HG03354 (cell line): ENCODE measurements around the gene PSMD3.
"Not testable (repeated sequence)": the region's sequence is repeated elsewhere in the genome, so short reads cannot be mapped to it uniquely, and the experiment has no call there.

Source experiments
- ATAC-seq: cut with Tn5 transposase; IDR thresholded peaks from one replicate; pipeline ENCODE4 v1.9.1; 2021; ENCODE audit warnings: mild to moderate bottlenecking; ENCODE audit not compliant: unreplicated experiment, poor library complexity, severe bottlenecking

The PSMD3 gene

DNA sequence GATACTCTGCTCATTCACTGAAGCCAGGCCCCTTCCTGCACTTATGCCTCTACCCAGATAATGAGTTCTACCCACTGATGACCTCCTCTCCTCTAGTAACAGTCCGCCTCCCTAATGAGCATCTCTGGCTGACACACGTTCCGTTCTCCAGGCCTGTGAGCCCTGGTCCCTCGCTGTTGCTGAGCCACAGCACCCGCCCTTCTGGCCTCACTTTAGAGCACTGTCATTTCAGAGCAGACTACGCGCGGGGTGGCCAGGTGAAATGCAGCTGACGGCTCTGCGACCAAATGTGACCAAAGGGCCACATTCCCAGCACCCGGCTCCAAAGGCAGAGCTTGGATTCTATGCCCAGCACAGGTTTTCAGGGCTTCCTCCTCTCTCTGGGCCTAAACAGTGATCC lies 13.8 kb downstream of the PSMD3 start:
- ATAC-seq = no peak

DNA sequence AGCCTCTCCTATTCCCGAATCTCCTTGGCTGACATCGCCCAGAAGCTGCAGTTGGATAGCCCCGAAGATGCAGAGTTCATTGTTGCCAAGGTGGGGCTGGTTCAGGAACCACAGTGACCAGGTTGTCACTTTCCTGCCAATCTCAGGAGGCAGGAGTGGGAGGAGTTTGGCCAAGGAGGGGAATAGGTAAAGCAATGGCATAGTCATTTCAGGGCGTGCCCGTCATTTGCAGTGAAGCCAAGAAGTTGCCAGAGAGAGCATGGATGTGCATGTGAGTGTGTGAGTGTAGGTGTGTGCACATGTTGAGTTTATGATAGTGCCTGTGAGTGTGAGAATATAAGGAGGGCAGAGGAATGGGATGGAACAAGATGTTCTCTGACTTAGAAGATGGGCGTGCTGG lies 14.8 kb downstream of the PSMD3 start:
- ATAC-seq = no peak

DNA sequence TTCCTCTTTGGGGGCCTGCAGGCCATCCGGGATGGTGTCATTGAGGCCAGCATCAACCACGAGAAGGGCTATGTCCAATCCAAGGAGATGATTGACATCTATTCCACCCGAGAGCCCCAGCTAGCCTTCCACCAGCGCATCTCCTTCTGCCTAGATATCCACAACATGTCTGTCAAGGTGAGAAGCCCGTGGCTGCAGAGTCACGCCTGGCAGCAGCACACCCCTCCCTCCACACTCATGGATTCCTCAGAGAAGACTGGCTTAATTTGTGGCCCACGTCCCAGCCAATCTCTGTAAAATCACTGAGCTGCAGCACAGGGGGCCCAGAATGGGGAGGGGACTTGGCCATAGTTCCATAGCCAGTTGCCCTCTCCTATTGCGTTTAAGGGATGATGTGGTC lies 15.6 kb downstream of the PSMD3 start:
- ATAC-seq = no peak

DNA sequence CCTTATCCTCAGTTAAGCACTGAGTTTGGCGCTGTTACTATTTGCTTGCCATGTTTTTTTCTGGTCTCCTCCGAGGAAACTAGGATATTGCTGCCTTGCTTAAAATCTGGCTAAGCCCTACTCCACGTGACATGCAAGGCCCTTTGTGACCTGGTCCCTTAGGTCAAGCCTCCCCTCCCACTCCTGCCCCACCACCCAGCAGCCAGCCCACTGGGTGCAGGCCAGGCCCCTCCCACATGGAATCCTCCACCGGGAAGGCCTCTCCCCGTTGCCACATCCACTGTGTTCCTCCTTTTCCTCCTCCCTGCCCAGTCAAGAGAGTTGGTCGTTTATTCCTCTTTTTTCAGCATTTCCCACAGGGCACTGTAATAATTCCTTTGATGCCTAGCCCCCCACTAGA lies 16.2 kb downstream of the PSMD3 start:
- ATAC-seq = no peak

DNA sequence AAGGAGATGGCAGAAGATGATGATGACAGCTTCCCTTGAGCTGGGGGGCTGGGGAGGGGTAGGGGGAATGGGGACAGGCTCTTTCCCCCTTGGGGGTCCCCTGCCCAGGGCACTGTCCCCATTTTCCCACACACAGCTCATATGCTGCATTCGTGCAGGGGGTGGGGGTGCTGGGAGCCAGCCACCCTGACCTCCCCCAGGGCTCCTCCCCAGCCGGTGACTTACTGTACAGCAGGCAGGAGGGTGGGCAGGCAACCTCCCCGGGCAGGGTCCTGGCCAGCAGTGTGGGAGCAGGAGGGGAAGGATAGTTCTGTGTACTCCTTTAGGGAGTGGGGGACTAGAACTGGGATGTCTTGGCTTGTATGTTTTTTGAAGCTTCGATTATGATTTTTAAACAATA lies 16.9 kb downstream of the PSMD3 start:
- ATAC-seq = no peak

DNA sequence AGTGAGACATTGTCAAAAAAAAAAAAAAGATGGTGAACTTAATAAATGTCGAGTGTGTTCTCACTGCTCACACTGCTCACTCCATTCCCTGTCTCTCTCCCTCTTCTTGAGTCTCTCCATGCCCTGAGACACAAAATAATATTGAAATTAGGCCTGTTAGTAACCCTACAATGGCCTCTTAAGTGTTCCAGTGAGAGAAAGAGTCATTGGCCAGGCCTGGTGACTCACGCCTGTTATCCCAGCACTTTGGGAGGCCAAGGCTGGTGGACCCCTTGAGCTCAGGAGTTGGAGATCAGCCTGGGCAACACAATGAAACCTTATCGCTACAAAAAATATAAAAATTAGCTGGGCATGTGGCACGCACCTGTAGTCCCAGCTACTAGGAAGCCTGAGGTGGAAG lies 18.5 kb downstream of the PSMD3 start:
- no peak for ATAC-seq

DNA sequence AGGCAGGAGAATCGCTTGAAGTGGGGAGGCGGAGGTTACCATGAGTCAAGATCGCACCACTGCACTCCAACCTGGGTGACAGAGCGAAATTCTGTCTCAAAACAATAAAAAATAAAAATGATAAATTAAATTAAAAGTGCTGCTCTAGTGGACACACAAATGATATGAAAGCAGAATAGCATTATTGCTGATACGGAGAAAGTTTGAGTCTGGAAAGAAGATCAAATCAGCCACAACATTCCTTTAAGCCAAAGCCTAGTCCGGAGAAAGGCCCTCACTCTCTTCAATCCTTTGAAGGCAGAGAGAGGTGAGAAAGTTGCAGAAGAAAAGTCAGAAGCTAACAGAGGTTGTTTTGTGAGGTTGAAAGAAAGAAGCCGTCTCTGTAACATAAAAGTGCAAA lies 19.6 kb downstream of the PSMD3 start:
- no peak for ATAC-seq

DNA sequence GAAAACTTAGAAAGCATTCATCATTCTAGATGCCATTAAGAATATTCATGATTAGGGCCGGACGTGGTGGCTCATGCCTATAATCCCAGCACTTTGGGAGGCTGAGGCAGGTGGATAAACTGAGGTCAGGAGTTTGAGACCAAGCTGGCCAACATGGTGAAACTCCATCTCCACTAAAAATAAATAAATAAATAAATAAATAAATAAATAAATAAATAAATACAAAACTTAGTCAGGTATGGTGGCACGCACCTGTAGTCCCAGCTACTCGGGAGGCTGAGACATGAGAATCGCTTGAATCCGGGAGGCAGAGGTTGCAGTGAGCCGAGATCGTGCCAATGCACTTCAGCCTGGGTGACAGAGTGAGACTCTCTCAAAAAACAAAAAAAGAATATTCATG lies 20.7 kb downstream of the PSMD3 start:
- not testable (repeated sequence) for ATAC-seq

DNA sequence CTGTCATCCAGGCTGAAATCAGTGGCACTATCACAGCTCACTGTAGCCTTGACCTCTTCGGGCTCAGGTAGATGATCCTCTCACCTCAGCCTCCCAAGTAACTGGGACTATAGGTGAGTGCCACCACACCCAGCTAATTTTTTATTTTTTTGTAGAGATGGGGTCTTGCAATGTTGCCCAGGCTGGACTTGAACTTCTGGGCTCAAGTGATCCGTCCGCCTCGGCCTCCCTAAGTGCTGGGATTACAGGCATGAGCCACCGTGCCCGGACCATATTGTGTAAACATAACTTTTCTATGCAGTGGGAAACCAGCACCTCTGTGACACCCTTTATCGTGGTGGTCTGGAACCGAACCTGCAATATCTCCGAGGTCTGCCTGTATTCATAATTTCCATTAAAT lies 23.5 kb downstream of the PSMD3 start:
- no peak for ATAC-seq

DNA sequence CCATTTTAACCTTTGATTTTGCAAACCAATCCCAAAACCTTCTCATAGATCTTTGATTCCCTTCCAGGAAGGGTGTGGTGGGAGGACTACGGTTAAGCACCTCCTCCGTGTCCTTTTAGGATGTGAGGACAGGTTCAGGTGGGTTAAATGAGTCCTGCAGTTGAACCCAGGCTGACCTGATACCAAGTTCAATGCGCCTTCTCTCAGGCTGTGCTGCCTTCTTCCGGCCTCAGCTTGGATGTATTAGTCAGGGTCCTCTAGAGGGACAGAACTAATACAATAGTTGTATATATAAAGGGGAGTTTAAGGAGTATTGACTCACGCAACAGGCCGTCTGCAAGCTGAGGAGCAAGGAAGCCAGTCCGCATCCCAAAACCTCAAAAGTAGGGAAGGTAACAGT lies 24.1 kb downstream of the PSMD3 start:
- ATAC-seq = no peak

DNA sequence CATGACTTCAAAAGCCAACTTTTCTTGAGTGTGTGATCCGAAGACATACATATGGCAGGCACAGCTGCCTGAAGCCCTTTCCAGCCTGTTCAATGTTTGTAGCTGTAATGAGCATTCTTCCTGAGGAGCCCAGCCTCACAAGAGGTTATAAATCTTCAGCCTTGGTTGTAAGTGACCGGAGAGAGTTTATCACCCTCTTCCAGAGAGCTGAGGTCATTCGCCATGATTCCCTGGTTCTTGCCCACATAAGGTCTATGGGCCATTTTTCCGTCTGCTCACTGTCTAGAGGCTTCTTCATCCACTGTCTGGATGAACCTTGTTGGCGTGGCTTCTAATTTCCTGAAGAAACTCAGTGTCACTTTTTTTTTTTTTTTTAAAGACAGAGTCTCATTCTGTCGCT lies 24.9 kb downstream of the PSMD3 start:
- no peak for ATAC-seq

DNA sequence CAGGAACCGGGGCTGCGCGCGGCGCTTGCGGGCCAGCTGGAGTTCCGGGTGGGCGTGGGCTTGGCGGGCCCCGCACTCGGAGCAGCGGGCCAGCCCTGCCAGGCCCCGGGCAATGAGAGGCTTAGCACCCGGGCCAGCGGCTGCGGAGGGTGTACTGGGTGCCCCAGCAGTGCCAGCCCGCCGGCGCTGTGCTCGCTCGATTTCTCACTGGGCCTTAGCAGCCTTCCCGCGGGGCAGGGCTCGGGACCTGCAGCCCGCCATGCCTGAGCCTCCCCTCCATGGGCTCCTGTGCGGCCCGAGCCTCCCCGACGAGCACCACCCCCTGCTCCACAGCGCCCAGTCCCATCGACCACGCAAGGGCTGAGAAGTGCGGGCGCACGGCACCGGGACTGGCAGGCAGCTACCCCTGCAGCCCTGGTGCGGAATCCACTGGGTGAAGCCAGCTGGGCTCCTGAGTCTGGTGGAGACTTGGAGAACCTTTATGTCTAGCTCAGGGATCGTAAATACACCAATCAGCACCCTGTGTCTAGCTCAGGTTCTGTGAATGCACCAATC lies 30.4 kb downstream of the PSMD3 start:
- ATAC-seq = not testable (repeated sequence)

DNA sequence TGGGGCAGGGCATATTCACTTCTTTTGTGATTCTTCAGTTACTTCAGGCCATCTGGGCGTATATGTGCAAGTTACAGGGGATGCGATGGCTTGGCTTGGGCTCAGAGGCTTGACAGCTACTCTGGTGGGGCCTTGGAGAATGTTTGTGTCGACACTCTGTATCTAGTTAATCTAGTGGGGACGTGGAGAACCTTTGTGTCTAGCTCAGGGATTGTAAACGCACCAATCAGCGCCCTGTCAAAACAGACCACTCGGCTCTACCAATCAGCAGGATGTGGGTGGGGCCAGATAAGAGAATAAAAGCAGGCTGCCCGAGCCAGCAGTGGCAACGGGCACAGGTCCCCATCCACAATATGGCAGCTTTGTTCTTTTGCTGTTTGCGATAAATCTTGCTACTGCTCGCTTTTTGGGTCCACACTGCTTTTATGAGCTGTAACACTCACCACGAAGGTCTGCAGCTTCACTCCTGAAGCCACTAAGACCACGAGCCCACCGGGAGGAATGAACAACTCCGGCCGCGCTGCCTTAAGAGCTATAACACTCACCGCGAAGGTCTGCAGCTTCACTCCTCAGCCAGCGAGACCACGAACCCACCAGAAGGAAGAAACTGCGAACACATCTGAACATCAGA lies 31.5 kb downstream of the PSMD3 start:
- ATAC-seq = not testable (repeated sequence)

DNA sequence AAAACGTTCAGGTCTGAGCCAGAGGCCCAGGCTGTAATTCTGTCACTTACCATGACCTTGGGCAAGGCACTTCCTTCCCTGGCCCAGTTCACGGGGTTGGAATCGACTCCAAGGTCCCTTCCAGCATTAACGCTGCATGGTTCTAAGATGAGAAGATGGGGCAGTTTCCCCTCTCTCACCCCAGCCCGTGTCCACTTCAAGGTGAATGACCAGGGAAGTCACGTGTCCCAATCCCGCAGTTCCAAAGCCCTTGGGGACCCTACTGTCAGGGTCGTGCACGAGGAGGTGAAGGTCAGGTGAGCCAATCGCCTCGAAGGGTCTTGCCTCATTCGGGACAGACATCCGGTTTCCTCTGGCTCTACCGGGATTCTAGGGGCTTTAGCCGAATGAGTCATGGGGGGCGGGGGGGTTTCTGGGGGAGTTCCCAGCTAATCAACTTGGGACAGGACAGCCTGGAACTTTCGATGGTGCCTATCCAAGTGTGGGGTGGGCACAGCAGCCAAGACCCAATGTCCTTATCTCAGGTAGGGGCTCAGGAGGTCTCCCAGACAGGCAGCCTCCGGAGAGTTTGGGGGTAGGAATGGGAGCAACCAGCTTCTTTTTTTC lies 33.9 kb downstream of the PSMD3 start:
- ATAC-seq = no peak

DNA sequence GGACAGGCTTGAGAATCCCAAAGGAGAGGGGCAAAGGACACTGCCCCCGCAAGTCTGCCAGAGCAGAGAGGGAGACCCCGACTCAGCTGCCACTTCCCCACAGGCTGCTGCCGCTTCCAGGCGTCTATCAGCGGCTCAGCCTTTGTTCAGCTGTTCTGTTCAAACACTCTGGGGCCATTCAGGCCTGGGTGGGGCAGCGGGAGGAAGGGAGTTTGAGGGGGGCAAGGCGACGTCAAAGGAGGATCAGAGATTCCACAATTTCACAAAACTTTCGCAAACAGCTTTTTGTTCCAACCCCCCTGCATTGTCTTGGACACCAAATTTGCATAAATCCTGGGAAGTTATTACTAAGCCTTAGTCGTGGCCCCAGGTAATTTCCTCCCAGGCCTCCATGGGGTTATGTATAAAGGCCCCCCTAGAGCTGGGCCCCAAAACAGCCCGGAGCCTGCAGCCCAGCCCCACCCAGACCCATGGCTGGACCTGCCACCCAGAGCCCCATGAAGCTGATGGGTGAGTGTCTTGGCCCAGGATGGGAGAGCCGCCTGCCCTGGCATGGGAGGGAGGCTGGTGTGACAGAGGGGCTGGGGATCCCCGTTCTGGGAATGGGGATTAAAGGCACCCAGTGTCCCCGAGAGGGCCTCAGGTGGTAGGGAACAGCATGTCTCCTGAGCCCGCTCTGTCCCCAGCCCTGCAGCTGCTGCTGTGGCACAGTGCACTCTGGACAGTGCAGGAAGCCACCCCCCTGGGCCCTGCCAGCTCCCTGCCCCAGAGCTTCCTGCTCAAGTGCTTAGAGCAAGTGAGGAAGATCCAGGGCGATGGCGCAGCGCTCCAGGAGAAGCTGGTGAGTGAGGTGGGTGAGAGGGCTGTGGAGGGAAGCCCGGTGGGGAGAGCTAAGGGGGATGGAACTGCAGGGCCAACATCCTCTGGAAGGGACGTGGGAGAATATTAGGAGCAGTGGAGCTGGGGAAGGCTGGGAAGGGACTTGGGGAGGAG lies 34.7 kb downstream of the PSMD3 start, which contains the start of gene CSF3:
CSF3 (plus strand) TSS at position 436 of the 993 bp plus-strand sequence; CDS start at position 471, 35 bp downstream.
- no peak for ATAC-seq

DNA sequence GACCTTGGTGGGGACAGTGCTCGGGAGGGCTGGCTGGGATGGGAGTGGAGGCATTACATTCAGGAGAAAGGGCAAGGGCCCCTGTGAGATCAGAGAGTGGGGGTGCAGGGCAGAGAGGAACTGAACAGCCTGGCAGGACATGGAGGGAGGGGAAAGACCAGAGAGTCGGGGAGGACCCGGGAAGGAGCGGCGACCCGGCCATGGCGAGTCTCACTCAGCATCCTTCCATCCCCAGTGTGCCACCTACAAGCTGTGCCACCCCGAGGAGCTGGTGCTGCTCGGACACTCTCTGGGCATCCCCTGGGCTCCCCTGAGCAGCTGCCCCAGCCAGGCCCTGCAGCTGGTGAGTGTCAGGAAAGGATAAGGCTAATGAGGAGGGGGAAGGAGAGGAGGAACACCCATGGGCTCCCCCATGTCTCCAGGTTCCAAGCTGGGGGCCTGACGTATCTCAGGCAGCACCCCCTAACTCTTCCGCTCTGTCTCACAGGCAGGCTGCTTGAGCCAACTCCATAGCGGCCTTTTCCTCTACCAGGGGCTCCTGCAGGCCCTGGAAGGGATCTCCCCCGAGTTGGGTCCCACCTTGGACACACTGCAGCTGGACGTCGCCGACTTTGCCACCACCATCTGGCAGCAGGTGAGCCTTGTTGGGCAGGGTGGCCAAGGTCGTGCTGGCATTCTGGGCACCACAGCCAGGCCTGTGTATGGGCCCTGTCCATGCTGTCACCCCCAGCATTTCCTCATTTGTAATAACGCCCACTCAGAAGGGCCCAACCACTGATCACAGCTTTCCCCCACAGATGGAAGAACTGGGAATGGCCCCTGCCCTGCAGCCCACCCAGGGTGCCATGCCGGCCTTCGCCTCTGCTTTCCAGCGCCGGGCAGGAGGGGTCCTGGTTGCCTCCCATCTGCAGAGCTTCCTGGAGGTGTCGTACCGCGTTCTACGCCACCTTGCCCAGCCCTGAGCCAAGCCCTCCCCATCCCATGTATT lies 35.7 kb downstream of the PSMD3 start:
- no peak for ATAC-seq

DNA sequence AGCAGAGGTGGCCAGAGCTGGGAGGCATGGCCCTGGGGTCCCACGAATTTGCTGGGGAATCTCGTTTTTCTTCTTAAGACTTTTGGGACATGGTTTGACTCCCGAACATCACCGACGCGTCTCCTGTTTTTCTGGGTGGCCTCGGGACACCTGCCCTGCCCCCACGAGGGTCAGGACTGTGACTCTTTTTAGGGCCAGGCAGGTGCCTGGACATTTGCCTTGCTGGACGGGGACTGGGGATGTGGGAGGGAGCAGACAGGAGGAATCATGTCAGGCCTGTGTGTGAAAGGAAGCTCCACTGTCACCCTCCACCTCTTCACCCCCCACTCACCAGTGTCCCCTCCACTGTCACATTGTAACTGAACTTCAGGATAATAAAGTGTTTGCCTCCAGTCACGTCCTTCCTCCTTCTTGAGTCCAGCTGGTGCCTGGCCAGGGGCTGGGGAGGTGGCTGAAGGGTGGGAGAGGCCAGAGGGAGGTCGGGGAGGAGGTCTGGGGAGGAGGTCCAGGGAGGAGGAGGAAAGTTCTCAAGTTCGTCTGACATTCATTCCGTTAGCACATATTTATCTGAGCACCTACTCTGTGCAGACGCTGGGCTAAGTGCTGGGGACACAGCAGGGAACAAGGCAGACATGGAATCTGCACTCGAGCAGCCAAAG lies 36.9 kb downstream of the PSMD3 start:
- no peak for ATAC-seq

DNA sequence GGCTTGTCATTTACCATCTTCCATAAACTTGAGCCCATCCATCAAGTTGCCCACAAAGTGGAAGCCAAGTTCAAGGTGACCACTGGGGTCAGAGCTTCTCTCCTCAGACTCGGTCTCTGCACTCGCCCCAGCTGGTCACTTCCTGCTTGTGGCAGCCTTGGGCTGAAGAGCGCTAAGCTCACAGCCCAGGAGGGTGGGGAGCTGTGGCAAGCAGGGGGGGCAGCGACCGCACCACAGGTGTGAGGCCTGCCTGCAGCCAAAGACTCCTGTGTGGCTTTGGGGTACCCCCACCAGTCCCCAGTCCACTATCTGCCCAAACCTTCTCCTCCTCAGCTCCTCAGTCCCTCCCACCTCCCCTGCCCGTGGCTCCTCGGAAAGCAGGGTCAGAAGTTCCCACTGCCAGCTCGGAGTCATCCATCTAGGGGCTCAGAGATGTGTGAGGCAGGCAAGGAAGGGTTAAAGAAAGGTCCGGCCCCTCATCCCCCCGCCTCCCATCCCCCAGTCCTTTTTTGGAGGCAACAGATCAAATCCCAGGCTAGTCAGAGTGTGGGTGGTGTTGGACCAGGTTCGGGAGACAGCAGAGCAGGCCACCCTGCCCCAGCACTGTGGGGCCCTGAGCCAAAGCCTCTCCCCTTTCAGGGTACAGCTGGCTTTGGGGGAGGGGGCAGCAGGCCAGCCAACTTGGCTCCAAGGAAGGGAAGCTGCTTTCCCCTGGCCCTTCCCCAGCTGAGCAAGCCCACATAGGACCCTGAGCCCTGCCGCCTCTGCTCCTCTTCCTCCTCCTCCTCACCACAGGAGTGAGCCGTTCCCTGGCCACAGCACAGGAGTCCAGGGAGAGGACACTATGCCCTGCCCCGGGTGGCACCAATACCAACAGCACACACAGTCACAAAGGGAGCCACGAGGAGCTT lies 37.9 kb downstream of the PSMD3 start:
- ATAC-seq = no peak
